Small intestine (tissue), 7 donors: ENCODE data around the gene IRAK2. TPM values are rescaled to one million over a fixed set of nuclear protein-coding genes. Genes with fewer than 3 reads are reported as not detected.

ENCODE experiments used
- DNase-seq, 2 donors: peaks; one replicate each; pipeline versions ENCODE4 v3.0.0 to v3.0.0-alpha.2; 2013
- FAIRE-seq: peaks from 2 replicates; lab custom pipeline; 2012; peaks lifted over from hg19 to GRCh38; lab: Jason Lieb, UNC
- H3K27ac ChIP-seq, 3 donors: one replicate each; pipeline ENCODE4 v1.5.1; 2013; ENCODE audit warnings: low read length in 2 of 3, mild to moderate bottlenecking in 2 of 3, control low read depth in 1 of 3, inconsistent platforms in 1 of 3, low read depth in 1 of 3, moderate library complexity in 1 of 3
- H3K27me3 ChIP-seq, 3 donors: one replicate each; pipeline ENCODE4 v1.6.1; 2013; ENCODE audit warnings: low read length in 3 of 3, inconsistent platforms in 1 of 3; ENCODE audit not compliant: control insufficient read depth in 3 of 3, insufficient read depth in 3 of 3
- H3K36me3 ChIP-seq, 3 donors: one replicate each; pipeline ENCODE4 v1.6.1; 2013; ENCODE audit warnings: low read length in 3 of 3, inconsistent platforms in 1 of 3, low read depth in 1 of 3, mild to moderate bottlenecking in 1 of 3, moderate library complexity in 1 of 3; ENCODE audit not compliant: control insufficient read depth in 3 of 3, insufficient read depth in 2 of 3
- H3K4me1 ChIP-seq, 3 donors: one replicate each; pipeline ENCODE4 v1.6.1; 2013; ENCODE audit warnings: low read length in 2 of 3, inconsistent platforms in 1 of 3, low read depth in 1 of 3, mild to moderate bottlenecking in 1 of 3, moderate library complexity in 1 of 3; ENCODE audit not compliant: control insufficient read depth in 3 of 3, insufficient read depth in 2 of 3
- H3K4me3 ChIP-seq, 3 donors: one replicate each; pipeline ENCODE4 v1.5.1; 2013; ENCODE audit warnings: low read length in 3 of 3, control low read depth in 1 of 3, inconsistent platforms in 1 of 3, low read depth in 1 of 3, mild to moderate bottlenecking in 1 of 3, moderate library complexity in 1 of 3
- H3K9me3 ChIP-seq, 2 donors: one replicate each; pipeline ENCODE4 v1.6.1; 2013; ENCODE audit warnings: low read depth in 1 of 2, low read length in 1 of 2; ENCODE audit not compliant: control insufficient read depth in 2 of 2, insufficient read depth in 1 of 2
- WGBS, 3 donors: extraction: QIAGEN DNeasy Blood & Tissue Kit; methylation state at CpG; one replicate each; pipeline ENCODE4 v1.1.7; 2013; 5-methylcytosine and 5-hydroxymethylcytosine counted together
- polyA plus RNA-seq, 4 donors: library from polyadenylated mRNA; stranded (reverse) in 3 of 4; unstranded in 1 of 4; fragments of 200-250 nt in 3 of 4; fragments of 120-200 nt in 1 of 4; gene quantifications; one replicate each; pipeline versions ENCODE4 v1.2.1 to v1.2.3, GENCODE V29; 2013
- donor health status: healthy with polysubstance abuse.
- donor health status: control.
- donor health status: control.
- donor health status: Bipolar disorder and iron deficiency.
- donor health status: healthy.

The IRAK2 gene
- polyA plus RNA-seq, 4 donors = 1.2 to 6.8 (median 3.1) TPM

DNA sequence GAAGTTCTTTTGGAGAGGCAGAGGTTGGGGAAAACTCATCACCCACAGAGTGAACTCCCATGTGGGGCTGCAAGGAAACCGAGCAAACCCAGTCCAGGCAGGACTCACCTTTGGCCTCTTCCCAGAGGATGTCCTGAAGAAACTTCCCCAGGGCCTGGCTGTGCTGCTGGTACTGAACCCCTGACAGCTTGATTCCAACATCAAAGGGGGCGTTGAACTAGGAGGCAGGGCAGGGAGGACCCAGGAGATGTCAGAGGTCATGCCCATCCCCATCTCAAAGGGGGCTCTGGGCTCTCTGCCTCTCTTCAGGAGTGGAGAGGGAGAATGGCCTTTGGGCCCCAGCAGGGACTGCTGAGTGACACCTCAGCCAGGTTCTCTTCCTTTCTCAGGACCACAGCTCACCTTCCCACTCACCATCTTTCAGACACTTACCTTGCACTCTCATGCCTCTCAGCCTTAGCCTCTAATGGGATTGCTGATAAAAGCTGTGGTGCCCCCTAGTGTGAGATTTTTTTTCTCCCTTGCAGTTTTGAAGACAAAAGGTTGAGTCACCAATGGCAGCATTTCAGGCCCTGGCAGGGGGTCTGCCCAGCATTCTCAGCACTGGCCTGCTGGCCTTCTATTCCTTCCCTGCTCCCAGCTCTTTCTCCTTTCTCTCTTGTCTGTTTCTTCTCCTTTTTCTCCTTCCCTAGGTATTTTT, 122.0 kb downstream of the IRAK2 start:
- 75 to 83% (median 81%) methylated on average over 2 of the region's 2 CpGs for WGBS, 3 donors
- FAIRE-seq (no peak), DNase-seq (peak; percentile 29 to 41)
- H3K27ac ChIP-seq = no peak overlapping the region
- H3K36me3 ChIP-seq = peaks cover 0 to 67% (median 4%) of the 10 kb centered on the region in 3 donors
- no peak overlapping the region for H3K4me3 ChIP-seq
- no peaks in the 10 kb centered on the region for H3K9me3 ChIP-seq
- H3K27me3 ChIP-seq = no peaks in the 10 kb centered on the region
- H3K4me1 ChIP-seq = no peaks in the 10 kb centered on the region

- FAIRE-seq = no peak
- WGBS, 3 donors = 91 to 95% (median 95%) methylated on average over 12 of the region's 12 CpGs
Measured at GRCh38 chr3:10287936-10288574, 123.3 kb downstream of the IRAK2 start.

DNA sequence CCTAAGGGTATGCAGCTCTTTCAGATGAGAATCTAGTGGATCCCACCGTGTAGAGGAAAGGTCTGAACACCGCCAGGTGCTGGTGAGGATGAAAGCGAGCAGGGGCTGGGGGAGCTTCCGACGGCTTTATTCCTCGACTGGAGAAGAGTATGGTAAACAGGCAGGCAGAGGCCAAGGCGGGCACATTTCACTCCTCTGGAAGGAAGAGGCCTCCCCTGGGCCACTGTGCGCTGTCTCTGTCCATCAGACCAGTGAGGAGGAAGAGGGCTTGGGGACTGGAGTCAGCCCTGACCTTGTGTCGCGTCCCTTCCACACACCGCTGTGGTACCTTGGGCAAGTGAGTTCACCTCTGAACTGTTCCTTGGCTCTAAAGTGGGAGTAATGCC, 123.8 kb downstream of the IRAK2 start:
- Histone ChIP-seq H3K4me1 (peaks cover 0 to 9% (median 0%) of the 10 kb centered on the region in 3 donors), H3K27me3 (no peaks in the 10 kb centered on the region), H3K9me3 (no peaks in the 10 kb centered on the region), H3K27ac (no peak overlapping the region), H3K4me3 (no peak overlapping the region), H3K36me3 (peaks cover 0 to 69% (median 2%) of the 10 kb centered on the region in 3 donors)
- FAIRE-seq = no peak
- 88 to 95% (median 95%) methylated on average over 11 of the region's 11 CpGs for WGBS, 3 donors
- DNase-seq = no peak

More at GRCh38 chr3:10287936-10288574, 123.3 kb downstream of the IRAK2 start:
- H3K27me3 ChIP-seq = no peaks in the 10 kb centered on the region
- DNase-seq = no peak
- peaks cover 0 to 8% (median 0%) of the 10 kb centered on the region in 3 donors for H3K4me1 ChIP-seq
- no peak overlapping the region for H3K4me3 ChIP-seq
- H3K9me3 ChIP-seq = no peaks in the 10 kb centered on the region
- no peak overlapping the region for H3K27ac ChIP-seq
- peaks cover 0 to 71% (median 2%) of the 10 kb centered on the region in 3 donors for H3K36me3 ChIP-seq

- DNase-seq (no peak), FAIRE-seq (no peak)
- 90 to 94% (median 90%) methylated on average over 9 of the region's 9 CpGs for WGBS, 3 donors
Measured at GRCh38 chr3:10289077-10289476, 124.4 kb downstream of the IRAK2 start.

DNA sequence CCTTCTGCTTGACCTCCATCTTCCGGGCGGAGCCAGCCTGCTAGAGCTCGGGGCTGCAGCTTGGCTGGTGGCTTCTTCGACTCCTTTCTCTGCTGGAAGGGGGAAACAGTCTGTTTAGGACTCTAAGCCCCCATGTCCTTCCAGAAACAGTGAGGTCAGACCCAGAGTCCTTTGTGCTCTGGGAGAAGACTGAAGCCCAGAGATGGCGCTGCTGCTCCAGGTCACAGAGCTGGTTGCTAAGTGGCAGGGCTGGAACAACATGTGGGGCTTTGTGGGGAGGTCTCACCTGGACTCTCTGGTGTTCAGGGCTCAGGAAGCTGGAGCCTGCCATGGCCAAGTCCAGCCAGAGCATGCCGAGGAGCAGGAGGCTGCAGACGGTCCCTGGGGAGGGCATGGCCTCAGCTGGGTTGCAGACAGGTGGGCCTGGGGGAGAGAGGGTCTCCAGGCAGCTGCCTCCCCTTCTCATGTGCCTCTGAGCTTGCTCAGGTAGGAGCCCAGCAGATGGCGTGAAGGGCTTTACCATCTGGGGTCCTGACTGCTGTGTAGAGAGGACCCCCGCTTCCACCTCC, 125.2 kb downstream of the IRAK2 start:
- no peak for DNase-seq
- peaks cover 0 to 9% (median 0%) of the 10 kb centered on the region in 3 donors for H3K4me1 ChIP-seq
- peaks cover 0 to 64% (median 2%) of the 10 kb centered on the region in 3 donors for H3K36me3 ChIP-seq
- H3K27ac ChIP-seq = no peak overlapping the region
- H3K9me3 ChIP-seq = no peaks in the 10 kb centered on the region
- no peaks in the 10 kb centered on the region for H3K27me3 ChIP-seq
- no peak for FAIRE-seq
- WGBS, 3 donors = 90 to 96% (median 95%) methylated on average over 9 of the region's 9 CpGs
- H3K4me3 ChIP-seq = no peak overlapping the region

More at GRCh38 chr3:10289077-10289476, 124.4 kb downstream of the IRAK2 start:
- Histone ChIP-seq H3K27me3 (no peaks in the 10 kb centered on the region), H3K4me3 (no peak overlapping the region), H3K36me3 (peaks cover 0 to 67% (median 2%) of the 10 kb centered on the region in 3 donors), H3K27ac (no peak overlapping the region), H3K9me3 (no peaks in the 10 kb centered on the region), H3K4me1 (peaks cover 0 to 9% (median 0%) of the 10 kb centered on the region in 3 donors)

GRCh38 chr3:10290481-10291176, 125.9 kb downstream of the IRAK2 start:
- no peak for FAIRE-seq
- Histone ChIP-seq H3K4me1 (peaks cover 0 to 9% (median 0%) of the 10 kb centered on the region in 3 donors), H3K27ac (no peak overlapping the region), H3K36me3 (peaks cover 0 to 62% (median 2%) of the 10 kb centered on the region in 3 donors), H3K27me3 (no peaks in the 10 kb centered on the region), H3K9me3 (no peaks in the 10 kb centered on the region), H3K4me3 (no peak overlapping the region)
- 82 to 90% (median 89%) methylated on average over 18 of the region's 18 CpGs for WGBS, 3 donors
- no peak for DNase-seq

- DNase-seq (no peak), FAIRE-seq (no peak)
- 91 to 95% (median 92%) methylated on average over 6 of the region's 6 CpGs for whole genome bisulfite sequencing, 3 donors
- Histone ChIP-seq H3K27ac (no peak overlapping the region), H3K4me1 (peaks cover 0 to 9% (median 0%) of the 10 kb centered on the region in 3 donors), H3K9me3 (no peaks in the 10 kb centered on the region), H3K4me3 (no peak overlapping the region), H3K36me3 (peaks cover 0 to 60% (median 2%) of the 10 kb centered on the region in 3 donors), H3K27me3 (no peaks in the 10 kb centered on the region)
Measured at GRCh38 chr3:10291641-10292040, 126.9 kb downstream of the IRAK2 start.
